Caco-2 (cell line): ENCODE results near the gene FOSL2. TPM values are rescaled to one million over a fixed set of nuclear protein-coding genes. Genes with fewer than 3 reads are reported as not detected.

Source experiments
- BruUV-seq: library from RNA; stranded (reverse); fragments of 400-500 nt; replicated peaks from 2 replicates; lab custom pipeline; 2021; lab: Mats Ljungman, UMichigan
- CTCF ChIA-PET: fragments of 300-600 bp; sonication (Branson Sonifier 250); formaldehyde crosslinking; loops from one replicate; lab custom pipeline; 2022; ENCODE audit warnings: antibody characterized with exemption; lab: Charles Lee
- POLR2A ChIA-PET: fragments of 300-600 bp; sonication (Branson Sonifier 250); formaldehyde crosslinking; loops from one replicate; lab custom pipeline; 2022; ENCODE audit warnings: antibody characterized with exemption; lab: Charles Lee
- DNase-seq, 2 experiments: peaks; one replicate each; pipeline versions ENCODE4 v3.0.0 to v3.0.0-alpha.2; 2020 to 2022
- H3K27me3 ChIP-seq: replicated peaks from 2 replicates; pipeline ENCODE4 v1.6.0; 2011; ENCODE audit warnings: low read length; ENCODE audit not compliant: control insufficient read depth, insufficient read depth
- H3K36me3 ChIP-seq: 2 replicates; pipeline ENCODE4 v1.5.1; 2011; ENCODE audit warnings: low read length; ENCODE audit not compliant: control insufficient read depth, insufficient read depth
- H3K4me1 ChIP-seq: fragments of 250-450 bp; sonication (Bioruptor Pico); 2 replicates; pipeline ENCODE4 v1.5.1; 2020; ENCODE audit warnings: mild to moderate bottlenecking
- H3K4me3 ChIP-seq: 2 replicates; pipeline ENCODE4 v1.5.1; 2011; ENCODE audit warnings: low read depth, mild to moderate bottlenecking, control low read depth, low read length
- H3K9me3 ChIP-seq: fragments of 250-450 bp; sonication (Bioruptor Pico); 2 replicates; pipeline ENCODE4 v1.5.1; 2020; ENCODE audit warnings: mild to moderate bottlenecking, moderate library complexity
- H3K27ac Mint-ChIP-seq: one replicate; pipeline ENCODE4 v1.8.0; 2022; ENCODE audit warnings: mixed read lengths; ENCODE audit not compliant: unreplicated experiment
- H3K27me3 Mint-ChIP-seq: one replicate; pipeline ENCODE4 v1.8.0; 2022; ENCODE audit warnings: mixed read lengths; ENCODE audit not compliant: insufficient read depth, unreplicated experiment
- H3K36me3 Mint-ChIP-seq: one replicate; pipeline ENCODE4 v1.8.0; 2022; ENCODE audit warnings: mild to moderate bottlenecking, mixed read lengths; ENCODE audit not compliant: insufficient read depth, unreplicated experiment
- H3K4me1 Mint-ChIP-seq: one replicate; pipeline ENCODE4 v1.8.0; 2022; ENCODE audit warnings: low read depth, mixed read lengths; ENCODE audit not compliant: unreplicated experiment
- H3K4me3 Mint-ChIP-seq: one replicate; pipeline ENCODE4 v1.8.0; 2022; ENCODE audit warnings: mild to moderate bottlenecking, moderate library complexity, mixed read lengths; ENCODE audit not compliant: unreplicated experiment
- H3K9me3 Mint-ChIP-seq: one replicate; pipeline ENCODE4 v1.8.0; 2022; ENCODE audit warnings: mixed read lengths; ENCODE audit not compliant: unreplicated experiment
- CTCF ChIP-seq, 2 experiments: fragments of 200-600 bp in 1 of 2; IDR thresholded peaks; 1 replicate in 1 of 2; 2 replicates in 1 of 2; pipeline versions ENCODE4 v1.5.1 to v1.8.0; 2011 to 2022; ENCODE audit warnings: antibody characterized with exemption in 1 of 2, control low read depth in 1 of 2, inconsistent platforms in 1 of 2, low read depth in 1 of 2, low read length in 1 of 2, mild to moderate bottlenecking in 1 of 2, moderate library complexity in 1 of 2; ENCODE audit not compliant: insufficient read depth in 1 of 2, severe bottlenecking in 1 of 2, unreplicated experiment in 1 of 2
- intact Hi-C: fragments of 100-400 bp; cut with micrococcal nuclease; formaldehyde crosslinking; loops from one replicate; pipeline ENCODE4 v1.10.0; 2022; ENCODE audit not compliant: unreplicated experiment
- total RNA-seq: library from RNA; stranded (reverse); gene quantifications from 2 replicates; pipeline ENCODE4 v1.2.3, GENCODE V29; 2022

The FOSL2 gene
- total RNA-seq, 1 experiment from 2014 or later: 64.6 TPM

- Mint-ChIP-seq H3K9me3 (peaks cover 17% of the 10 kb centered on the region), H3K27ac (no peak overlapping the region), H3K27me3 (no peaks in the 10 kb centered on the region), H3K36me3 (peaks cover 5% of the 10 kb centered on the region), H3K4me3 (no peak overlapping the region), H3K4me1 (peaks cover 15% of the 10 kb centered on the region)
- no peak for TF ChIP-seq CTCF (IDR thresholded peaks at IDR 0.05; ENCODE audit: insufficient read depth in 1 of 2, low read depth in 1 of 2, low read length in 1 of 2, severe bottlenecking in 1 of 2, unreplicated experiment in 1 of 2)
- intact Hi-C loops: no loop called here
- ChIA-PET CTCF (interaction anchor here (0.6 kb wide), 1 partner anchor 38 kb away, joined by 3 read pairs; no protein-coding TSS in a partner anchor), POLR2A (no interaction called here)
- no TSS peak for BruUV-seq
- peaks cover 33% of the 10 kb centered on the region for H3K4me1 ChIP-seq
- H3K36me3 ChIP-seq: no peaks in the 10 kb centered on the region
- H3K27me3 ChIP-seq: no peaks in the 10 kb centered on the region
- H3K9me3 ChIP-seq: peaks cover 18% of the 10 kb centered on the region
- DNase-seq: no peak
- H3K4me3 ChIP-seq: no peak overlapping the region
Measured at GRCh38 chr2:28433935-28434599, 41.4 kb downstream of the FOSL2 start.

GRCh38 chr2:28434600-28434989 lies 41.9 kb downstream of the FOSL2 start:
- Histone ChIP-seq H3K4me1 (peaks cover 33% of the 10 kb centered on the region), H3K9me3 (peaks cover 18% of the 10 kb centered on the region), H3K4me3 (no peak overlapping the region), H3K36me3 (no peaks in the 10 kb centered on the region), H3K27me3 (no peaks in the 10 kb centered on the region)
- peaks cover 5% of the 10 kb centered on the region for H3K36me3 Mint-ChIP-seq
- H3K27me3 Mint-ChIP-seq: no peaks in the 10 kb centered on the region
- H3K4me1 Mint-ChIP-seq: peaks cover 15% of the 10 kb centered on the region
- no peak for DNase-seq
- intact Hi-C loops: no loop called here
- H3K4me3 Mint-ChIP-seq: no peak overlapping the region
- peaks cover 17% of the 10 kb centered on the region for H3K9me3 Mint-ChIP-seq
- ChIA-PET CTCF (interaction anchor here (0.6 kb wide), 1 partner anchor 39 kb away, joined by 3 read pairs; no protein-coding TSS in a partner anchor), POLR2A (no interaction called here)
- TF ChIP-seq CTCF (IDR thresholded peaks at IDR 0.05; ENCODE audit: insufficient read depth in 1 of 2, low read depth in 1 of 2, low read length in 1 of 2, severe bottlenecking in 1 of 2, unreplicated experiment in 1 of 2): no peak
- no peak overlapping the region for H3K27ac Mint-ChIP-seq
- no TSS peak for BruUV-seq

GRCh38 chr2:28435241-28435640 lies 42.6 kb downstream of the FOSL2 start:
- CTCF ChIA-PET: interaction anchor here (0.7 to 1.2 kb wide), 3 partner anchors 16 to 752 kb away, joined by 3 to 6 read pairs (median 5); no protein-coding TSS in a partner anchor
- H3K36me3 Mint-ChIP-seq: peaks cover 5% of the 10 kb centered on the region
- peaks cover 33% of the 10 kb centered on the region for H3K4me1 ChIP-seq
- no TSS peak for BruUV-seq
- H3K4me1 Mint-ChIP-seq: peaks cover 15% of the 10 kb centered on the region
- H3K4me3 Mint-ChIP-seq: no peak overlapping the region
- H3K27ac Mint-ChIP-seq: peak overlapping the region; percentile 71
- H3K36me3 ChIP-seq: no peaks in the 10 kb centered on the region
- no peaks in the 10 kb centered on the region for H3K27me3 ChIP-seq
- POLR2A ChIA-PET: no interaction called here
- no peak overlapping the region for H3K4me3 ChIP-seq
- no peak for DNase-seq
- H3K27me3 Mint-ChIP-seq: no peaks in the 10 kb centered on the region
- no peak for TF ChIP-seq CTCF (IDR thresholded peaks at IDR 0.05; ENCODE audit: insufficient read depth in 1 of 2, low read depth in 1 of 2, low read length in 1 of 2, severe bottlenecking in 1 of 2, unreplicated experiment in 1 of 2)
- H3K9me3 Mint-ChIP-seq: peaks cover 17% of the 10 kb centered on the region
- intact Hi-C loops: no loop called here
- peaks cover 18% of the 10 kb centered on the region for H3K9me3 ChIP-seq
